ENCODE results near the gene LMAN2L.

The LMAN2L gene

DNA sequence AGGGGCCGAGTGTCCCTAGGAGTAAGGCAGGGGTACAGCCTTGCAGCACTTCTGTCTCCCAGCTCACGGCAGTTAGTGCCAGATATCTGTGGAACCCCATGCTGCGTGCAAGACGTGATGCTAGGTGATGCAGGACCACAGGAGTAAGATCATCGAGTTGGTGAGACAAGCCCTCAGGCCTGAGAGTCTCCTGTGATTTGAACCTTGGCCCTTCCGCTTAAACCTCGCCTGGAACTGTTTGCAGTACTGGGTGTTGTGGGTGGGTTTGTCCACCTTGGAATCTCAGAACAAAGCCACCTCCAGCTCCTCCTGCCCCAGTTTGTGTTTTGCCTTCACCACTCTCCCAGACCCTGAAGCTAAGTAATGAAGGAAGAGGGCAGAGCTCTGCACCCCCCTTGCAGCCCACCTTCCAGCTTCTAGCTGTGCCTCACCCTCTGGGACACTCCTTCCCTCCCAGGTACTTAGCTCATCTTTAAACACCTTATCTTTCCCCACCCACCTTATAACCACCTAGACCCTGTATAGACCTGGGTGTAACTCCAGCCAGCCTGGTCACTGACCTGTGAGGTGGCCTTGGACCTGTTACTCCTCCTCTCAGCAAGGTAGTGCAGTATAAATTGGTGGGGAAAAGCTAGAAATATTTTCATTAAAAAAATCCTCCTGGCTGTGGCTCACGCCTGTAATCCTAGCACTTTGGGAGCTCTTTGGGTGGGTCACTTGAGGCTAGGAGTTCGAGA is 27.4 kb upstream of the LMAN2L start:
- TF ChIP-seq GATA3 (IDR thresholded peaks at IDR 0.05; ENCODE audit: low read depth, low read length) = no peak
- no peak for TF ChIP-seq GATA2 (IDR thresholded peaks at IDR 0.05; ENCODE audit: low read depth, low read length)

DNA sequence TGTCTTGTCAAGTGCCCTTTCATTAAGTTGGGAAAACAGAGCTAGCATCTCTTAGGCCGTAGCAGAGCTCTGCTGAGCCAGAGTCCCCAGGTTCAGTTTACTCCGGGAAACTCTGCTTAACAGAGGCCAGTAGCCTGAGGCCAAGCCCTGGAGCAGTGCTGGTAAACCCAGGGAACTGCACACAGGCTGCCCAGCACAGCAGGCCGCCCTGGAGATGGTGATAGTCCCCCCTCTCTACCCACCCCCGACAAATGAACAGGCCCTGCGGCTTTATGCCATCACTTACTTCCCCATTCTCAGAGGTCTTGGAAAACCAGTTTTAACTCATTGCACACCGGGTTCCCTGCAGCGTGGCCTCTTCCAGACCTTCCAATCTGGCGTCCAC is 24.4 kb upstream of the LMAN2L start:
- TF ChIP-seq GATA2 (IDR thresholded peaks at IDR 0.05; ENCODE audit: low read depth, low read length) (no peak), GATA3 (IDR thresholded peaks at IDR 0.05; ENCODE audit: low read depth, low read length) (no peak)

DNA sequence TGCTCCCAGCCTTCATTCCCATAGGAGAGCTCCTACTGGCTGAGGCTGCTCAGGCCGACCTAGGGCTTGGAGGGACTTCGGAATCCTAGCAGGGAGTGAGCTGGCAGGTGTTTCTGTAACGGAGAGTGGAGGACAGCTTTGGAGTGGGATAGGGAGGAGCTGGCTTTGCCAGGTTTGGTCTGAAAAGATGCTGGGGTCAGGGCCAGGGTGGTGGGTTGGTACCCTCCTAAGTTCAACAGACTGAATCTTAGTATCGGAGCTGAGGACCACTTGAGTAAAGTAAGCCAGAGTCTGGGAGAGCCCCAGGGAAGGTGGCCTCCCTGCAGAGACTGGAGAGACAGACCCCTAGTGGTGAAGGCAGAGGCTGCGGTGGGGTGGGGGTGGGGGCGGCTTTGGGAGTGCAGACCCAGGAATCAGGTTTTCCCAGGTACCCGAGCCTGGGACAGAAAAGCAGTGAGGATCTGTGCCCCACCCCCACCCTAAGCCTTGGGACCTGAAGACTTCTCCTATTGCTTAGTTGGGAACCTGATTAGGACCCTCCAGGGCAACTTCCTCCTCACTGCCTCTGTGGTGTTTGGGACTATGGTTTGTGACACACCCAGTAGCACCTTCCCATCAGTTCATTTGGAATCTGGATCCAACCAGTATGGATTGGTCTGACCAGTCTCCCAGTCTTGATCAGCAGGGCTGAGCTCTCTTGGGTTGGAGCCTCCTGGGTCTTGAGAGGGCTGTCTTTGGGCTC is 23.8 kb upstream of the LMAN2L start:
- TF ChIP-seq GATA3 (IDR thresholded peaks at IDR 0.05; ENCODE audit: low read depth, low read length) (no peak), GATA2 (IDR thresholded peaks at IDR 0.05; ENCODE audit: low read depth, low read length) (no peak)

DNA sequence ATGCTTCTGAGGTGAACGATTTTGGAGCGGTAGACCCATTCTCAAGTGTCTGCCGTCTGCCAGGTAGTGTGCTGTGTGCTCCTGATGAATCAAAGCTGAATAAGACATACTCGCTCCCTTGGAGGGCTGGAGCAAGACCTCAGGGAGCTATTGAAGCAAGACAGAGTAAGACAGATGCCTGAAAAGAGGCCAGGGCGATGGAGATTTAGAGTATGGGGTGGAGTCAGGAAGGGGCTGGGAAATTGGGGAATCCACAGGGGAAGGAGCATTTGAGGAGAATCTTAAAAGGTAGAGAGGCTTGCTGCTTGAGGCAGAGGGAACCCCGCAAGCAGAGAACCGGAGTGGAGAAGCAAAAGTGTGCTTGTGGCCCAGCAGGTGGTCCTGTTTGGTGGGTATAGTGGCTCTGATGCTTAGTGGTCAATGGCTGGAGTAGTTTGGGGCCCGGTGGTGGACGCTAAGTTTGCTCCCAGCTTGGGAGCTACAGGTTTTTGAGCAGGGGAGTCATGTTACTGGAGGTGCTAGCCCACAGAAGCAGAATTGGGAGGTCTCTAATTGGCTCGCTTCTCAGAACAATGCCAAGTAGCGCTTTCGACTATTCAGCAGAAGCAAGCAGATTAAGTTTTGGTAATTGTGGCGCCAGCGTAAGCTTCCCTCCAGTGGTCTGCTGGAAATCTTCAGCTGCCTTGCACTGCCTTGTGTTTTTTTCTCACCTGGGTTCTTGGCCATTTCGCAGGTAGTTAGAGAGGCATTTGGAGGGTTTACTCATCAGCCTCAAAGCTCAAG is 22.9 kb upstream of the LMAN2L start:
- no peak for TF ChIP-seq GATA3 (IDR thresholded peaks at IDR 0.05; ENCODE audit: low read depth, low read length)
- no peak for TF ChIP-seq GATA2 (IDR thresholded peaks at IDR 0.05; ENCODE audit: low read depth, low read length)

DNA sequence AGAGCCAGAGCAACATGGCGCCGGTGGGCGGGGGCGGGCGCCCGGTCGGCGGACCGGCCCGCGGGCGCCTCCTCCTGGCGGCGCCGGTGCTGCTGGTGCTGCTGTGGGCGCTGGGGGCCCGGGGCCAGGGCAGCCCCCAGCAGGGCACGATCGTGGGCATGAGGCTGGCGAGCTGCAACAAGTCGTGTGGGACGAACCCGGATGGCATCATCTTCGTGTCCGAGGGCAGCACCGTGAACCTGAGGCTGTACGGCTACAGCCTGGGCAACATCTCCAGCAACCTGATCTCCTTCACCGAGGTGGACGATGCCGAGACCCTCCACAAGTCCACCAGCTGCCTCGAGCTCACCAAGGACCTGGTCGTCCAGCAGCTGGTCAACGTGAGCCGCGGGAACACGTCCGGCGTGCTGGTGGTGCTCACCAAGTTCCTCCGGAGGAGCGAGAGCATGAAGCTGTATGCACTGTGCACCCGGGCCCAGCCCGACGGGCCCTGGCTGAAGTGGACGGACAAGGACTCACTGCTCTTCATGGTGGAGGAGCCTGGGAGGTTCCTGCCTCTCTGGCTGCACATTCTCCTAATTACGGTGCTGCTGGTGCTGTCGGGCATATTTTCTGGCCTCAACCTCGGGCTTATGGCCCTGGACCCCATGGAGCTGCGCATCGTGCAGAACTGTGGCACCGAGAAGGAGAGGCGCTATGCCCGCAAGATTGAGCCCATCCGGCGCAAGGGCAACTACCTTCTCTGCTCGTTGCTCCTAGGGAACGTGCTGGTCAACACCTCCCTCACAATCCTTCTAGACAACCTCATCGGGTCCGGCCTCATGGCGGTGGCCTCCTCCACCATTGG is 21.3 kb upstream of the LMAN2L start:
- TF ChIP-seq GATA2 (IDR thresholded peaks at IDR 0.05; ENCODE audit: low read depth, low read length) (no peak), GATA3 (IDR thresholded peaks at IDR 0.05; ENCODE audit: low read depth, low read length) (no peak)

DNA sequence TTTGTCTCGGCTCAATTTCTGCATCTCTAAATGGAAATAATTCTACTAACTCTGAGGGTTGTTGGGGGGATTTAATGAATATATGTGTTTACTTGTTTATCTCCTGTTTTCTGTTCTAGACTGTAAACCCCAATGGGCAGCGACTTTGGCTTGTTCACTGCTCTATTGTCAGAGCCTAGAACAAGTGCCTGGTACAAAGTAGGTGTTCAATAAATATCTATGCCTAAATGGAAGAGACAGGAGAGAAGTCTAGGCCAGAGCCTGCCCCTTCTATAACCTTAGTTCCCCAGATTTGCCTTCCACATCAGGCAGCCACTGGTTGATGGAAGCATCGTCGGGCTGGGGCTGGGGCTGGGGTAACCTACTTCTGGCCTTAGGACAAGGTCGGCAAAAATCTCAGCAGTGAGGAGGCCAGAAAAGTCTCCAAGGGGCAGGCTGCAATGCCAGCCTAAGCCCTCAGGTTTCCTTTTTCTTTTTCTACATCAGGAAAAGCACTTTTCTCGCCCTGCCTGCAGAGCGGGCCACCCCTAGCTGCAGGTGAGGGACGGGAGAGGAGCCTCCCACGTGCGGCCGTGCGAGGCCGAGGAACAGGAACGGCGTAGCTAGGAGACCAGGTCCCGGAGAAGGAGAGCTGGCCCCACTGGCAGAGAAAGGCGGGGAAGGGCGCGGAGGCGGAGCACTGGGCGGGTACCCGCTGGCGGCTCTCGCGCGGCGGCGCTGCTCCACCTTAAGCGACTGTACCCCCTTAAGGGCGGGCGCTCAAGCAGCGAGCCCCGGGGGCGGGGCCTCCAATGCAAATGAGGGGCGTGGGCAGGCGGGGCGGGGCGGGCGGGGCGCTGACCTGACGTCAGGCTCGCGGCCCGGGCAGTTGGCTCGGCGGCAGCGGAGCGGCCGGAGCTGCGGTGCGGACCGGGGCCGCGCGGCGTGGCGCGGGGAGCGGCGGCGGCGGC is 20.4 kb upstream of the LMAN2L start, which contains the start of gene CNNM4:
Gene CNNM4 (plus strand): TSS at position 867 of the 950 bp plus-strand sequence. CDS start 98 bp downstream, outside the sequence.
- TF ChIP-seq GATA2 (IDR thresholded peaks at IDR 0.05; ENCODE audit: low read depth, low read length) = no peak
- TF ChIP-seq GATA3 (IDR thresholded peaks at IDR 0.05; ENCODE audit: low read depth, low read length) = no peak

DNA sequence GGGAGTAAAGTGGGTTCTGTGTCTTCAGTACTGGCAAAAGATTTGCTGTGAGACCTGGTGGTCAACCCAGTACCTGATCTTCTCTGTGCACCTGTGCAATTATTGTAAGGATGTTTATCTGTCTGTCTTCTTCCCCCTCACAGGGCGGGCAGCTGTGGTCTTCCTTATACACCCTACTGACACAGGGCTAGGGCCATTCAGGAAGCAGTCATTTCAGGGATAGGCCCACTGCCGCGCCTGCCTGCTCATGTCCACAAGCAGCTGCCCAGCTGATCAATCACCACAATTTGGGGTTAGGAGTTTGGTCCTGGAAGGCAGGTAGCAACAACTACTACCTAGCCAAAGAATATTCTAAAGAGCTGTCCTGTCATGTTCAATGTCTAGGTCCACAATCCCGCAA is 19.7 kb upstream of the LMAN2L start:
- TF ChIP-seq GATA2 (IDR thresholded peaks at IDR 0.05; ENCODE audit: low read depth, low read length) = no peak
- no peak for TF ChIP-seq GATA3 (IDR thresholded peaks at IDR 0.05; ENCODE audit: low read depth, low read length)

DNA sequence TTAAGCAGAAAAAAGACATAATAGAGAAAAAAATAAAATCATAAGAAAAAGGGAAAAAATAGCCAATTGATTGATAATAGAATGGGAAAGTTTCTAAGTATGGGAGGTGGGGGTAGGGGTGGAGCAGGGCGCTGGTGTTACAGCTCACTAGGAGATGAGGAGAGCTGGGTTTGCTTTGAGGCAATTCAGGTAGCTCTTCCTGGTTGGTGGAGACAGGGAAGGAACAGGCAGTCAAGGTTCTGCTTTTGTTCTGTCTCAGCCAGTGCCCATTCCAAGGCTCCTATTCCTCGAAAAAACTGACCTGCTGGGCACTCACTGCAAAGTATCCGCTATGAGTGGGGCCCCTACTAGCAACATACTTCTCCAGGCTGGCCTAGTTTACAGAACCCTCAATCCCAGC is 19.1 kb upstream of the LMAN2L start:
- TF ChIP-seq GATA3 (IDR thresholded peaks at IDR 0.05; ENCODE audit: low read depth, low read length) (no peak), GATA2 (IDR thresholded peaks at IDR 0.05; ENCODE audit: low read depth, low read length) (no peak)

DNA sequence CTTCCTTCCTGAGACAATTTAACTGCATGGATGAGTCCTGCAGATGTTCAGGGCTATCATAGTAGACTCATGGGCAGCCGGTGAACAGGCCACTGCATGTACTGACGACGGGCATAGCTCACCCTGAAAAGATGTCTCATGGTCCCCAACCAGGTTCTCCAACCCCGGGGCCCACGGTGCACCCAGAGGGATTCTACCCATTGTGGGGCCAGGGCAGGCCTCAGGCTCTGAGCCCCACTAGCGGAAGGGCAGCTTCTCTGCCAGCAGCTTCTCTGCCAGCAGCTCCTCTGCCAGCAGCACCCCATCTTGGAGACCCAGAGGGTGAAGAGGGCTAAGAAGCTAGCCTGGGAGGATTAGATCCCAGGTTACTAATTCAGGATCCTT is 17.6 kb upstream of the LMAN2L start:
- TF ChIP-seq GATA2 (IDR thresholded peaks at IDR 0.05; ENCODE audit: low read depth, low read length) (no peak), GATA3 (IDR thresholded peaks at IDR 0.05; ENCODE audit: low read depth, low read length) (no peak)

DNA sequence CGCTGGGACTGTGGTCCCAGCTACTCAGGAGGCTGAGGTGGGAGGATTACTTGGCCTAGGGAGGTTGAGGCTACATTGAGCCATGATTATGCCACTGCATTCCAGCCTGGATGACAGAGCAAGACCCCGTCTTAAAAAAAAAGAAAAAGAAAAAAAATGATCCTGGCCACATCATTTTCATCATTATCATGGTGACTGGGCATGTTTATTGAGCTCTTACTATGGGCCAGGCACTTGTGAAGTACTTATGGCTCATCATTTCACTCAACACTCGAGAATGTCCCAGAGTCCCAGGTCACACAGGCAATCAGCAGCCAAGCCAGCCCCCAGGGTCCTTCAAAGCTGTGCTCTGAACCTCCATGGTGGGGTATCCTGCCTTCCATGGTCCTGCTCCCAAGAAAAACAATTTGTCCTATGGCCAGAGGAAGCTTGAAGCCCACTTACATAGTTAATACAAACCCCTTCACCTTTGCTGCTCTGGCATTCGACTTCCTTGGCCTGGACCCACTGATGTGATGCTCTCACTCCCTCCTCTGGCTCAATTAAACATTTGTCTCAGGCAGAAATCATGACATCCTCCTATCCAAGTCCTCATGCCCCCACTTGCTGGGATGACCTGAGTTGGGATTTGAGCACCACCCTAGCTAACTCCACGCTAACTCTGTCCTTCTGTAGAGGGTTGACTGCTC is 17.1 kb upstream of the LMAN2L start:
- TF ChIP-seq GATA2 (IDR thresholded peaks at IDR 0.05; ENCODE audit: low read depth, low read length) (no peak), GATA3 (IDR thresholded peaks at IDR 0.05; ENCODE audit: low read depth, low read length) (no peak)

DNA sequence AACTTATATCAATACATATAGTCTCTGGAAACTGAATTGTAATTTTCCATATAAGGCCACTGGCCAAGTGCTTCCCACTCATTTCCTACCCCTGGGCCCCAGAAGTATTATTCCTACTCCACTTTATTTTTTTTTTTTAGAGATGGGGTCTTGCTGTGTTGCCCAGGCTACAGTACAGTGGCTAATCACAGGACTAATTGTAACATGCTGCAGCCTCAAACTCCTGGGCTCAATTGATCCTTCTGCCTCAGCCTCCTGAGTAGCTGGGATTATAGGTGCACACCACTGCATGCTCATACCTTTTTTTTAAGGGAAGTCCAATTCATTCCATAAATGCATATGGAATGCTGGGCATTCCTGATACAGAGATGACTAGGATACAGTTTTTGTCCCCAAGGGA is 14.5 kb upstream of the LMAN2L start:
- TF ChIP-seq GATA3 (IDR thresholded peaks at IDR 0.05; ENCODE audit: low read depth, low read length) (no peak), GATA2 (IDR thresholded peaks at IDR 0.05; ENCODE audit: low read depth, low read length) (no peak)

DNA sequence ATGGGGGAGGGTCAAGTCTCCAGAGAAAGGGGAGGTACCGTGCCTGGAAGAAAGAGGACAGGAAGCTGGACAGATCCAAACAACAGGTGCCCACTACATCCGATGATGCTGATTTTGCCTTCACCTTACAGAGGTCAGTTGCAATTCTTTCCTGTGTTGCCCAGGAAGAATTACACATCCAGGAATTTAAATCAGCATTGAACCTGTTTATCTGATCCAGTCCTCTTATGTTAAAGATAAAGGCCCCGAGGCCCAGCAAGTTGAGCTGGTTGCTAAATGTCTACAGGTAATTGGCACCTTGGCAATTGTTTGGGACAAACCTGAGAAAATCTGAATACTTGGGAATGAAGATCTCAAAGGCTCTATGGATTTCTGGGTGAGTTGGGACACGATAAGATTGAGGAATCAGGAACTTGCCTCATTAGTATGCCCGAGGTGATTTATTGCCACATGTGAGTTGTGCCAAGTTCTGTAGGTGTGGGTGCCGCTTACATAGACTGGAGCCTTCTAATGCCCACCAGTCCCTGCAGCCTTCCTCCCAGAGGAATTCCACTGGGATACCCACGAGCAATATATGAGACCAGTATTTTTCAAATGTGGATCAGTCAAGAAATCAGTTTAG is 13.9 kb upstream of the LMAN2L start:
- no peak for TF ChIP-seq GATA3 (IDR thresholded peaks at IDR 0.05; ENCODE audit: low read depth, low read length)
- no peak for TF ChIP-seq GATA2 (IDR thresholded peaks at IDR 0.05; ENCODE audit: low read depth, low read length)

All from SH-SY5Y (cell line).